Measurements from ENCODE around the gene POLQ.

DNA sequence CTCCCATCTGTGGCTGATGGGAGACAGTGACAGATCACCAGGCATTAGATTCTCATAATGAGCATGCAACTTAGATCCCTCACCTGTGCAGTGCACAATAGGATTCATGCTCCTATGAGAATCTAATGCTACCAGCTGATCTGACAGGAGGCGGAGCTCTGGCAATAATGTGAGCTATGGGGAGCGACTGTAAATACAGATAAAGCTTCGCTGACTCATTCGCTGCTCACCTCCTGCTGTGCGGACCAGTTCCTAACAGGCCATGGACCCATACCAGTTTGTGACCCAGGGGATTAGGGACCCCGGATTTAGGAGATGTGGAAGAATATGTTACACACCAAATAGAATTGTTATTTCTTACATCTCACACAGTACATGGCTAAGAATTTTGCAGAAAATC is 28.7 kb upstream of the POLQ start:
- TF ChIP-seq, protein P1, sequence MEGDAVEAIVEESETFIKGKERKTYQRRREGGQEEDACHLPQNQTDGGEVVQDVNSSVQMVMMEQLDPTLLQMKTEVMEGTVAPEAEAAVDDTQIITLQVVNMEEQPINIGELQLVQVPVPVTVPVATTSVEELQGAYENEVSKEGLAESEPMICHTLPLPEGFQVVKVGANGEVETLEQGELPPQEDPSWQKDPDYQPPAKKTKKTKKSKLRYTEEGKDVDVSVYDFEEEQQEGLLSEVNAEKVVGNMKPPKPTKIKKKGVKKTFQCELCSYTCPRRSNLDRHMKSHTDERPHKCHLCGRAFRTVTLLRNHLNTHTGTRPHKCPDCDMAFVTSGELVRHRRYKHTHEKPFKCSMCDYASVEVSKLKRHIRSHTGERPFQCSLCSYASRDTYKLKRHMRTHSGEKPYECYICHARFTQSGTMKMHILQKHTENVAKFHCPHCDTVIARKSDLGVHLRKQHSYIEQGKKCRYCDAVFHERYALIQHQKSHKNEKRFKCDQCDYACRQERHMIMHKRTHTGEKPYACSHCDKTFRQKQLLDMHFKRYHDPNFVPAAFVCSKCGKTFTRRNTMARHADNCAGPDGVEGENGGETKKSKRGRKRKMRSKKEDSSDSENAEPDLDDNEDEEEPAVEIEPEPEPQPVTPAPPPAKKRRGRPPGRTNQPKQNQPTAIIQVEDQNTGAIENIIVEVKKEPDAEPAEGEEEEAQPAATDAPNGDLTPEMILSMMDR (IDR thresholded peaks at IDR 0.05), result peak in 1 of 6 experiments; percentile 11
- TF ChIP-seq POLR2A (IDR thresholded peaks at IDR 0.05), result no peak
